ES-I3 (cell line): ENCODE results near the gene KRTAP12-2.
"Not testable (repeated sequence)": the region's sequence is repeated elsewhere in the genome, so short reads cannot be mapped to it uniquely, and the experiment has no call there.

Experiments
- H3K36me3 ChIP-seq: 2 replicates; pipeline ENCODE4 v1.6.1; 2013; ENCODE audit warnings: mild to moderate bottlenecking, low read length, control low read depth, moderate library complexity; ENCODE audit not compliant: insufficient read depth
- H3K4me1 ChIP-seq: 2 replicates; pipeline ENCODE4 v1.6.1; 2013; ENCODE audit warnings: mild to moderate bottlenecking, control low read depth, low read length; ENCODE audit not compliant: insufficient read depth
- H3K9ac ChIP-seq: 2 replicates; pipeline ENCODE4 v1.6.1; 2013; ENCODE audit warnings: low read depth, mild to moderate bottlenecking, low read length, moderate library complexity
- H3K9me3 ChIP-seq: 2 replicates; pipeline ENCODE4 v1.6.1; 2013; ENCODE audit warnings: mild to moderate bottlenecking, low read length, moderate library complexity; ENCODE audit not compliant: control insufficient read depth, insufficient read depth

KRTAP12-2 gene

GRCh38 chr21:44640761-44641160 lies 26.0 kb downstream of the KRTAP12-2 start:
- Histone ChIP-seq H3K9me3 (peaks cover 18% of the 10 kb centered on the region), H3K9ac (no peak overlapping the region), H3K4me1 (peaks cover 8% of the 10 kb centered on the region; the same call in 1 of the 2 replicates), H3K36me3 (no peaks in the 10 kb centered on the region)

- Histone ChIP-seq H3K36me3 (no peaks in the 10 kb centered on the region), H3K9me3 (peaks cover 14% of the 10 kb centered on the region; the same call in 1 of the 2 replicates), H3K9ac (no peak overlapping the region), H3K4me1 (peaks cover 8% of the 10 kb centered on the region; the same call in 1 of the 2 replicates)
These were observed 27.4 kb downstream of the KRTAP12-2 start for GRCh38 chr21:44639331-44639655.

- H3K9ac ChIP-seq, H3K36me3 ChIP-seq, H3K4me1 ChIP-seq: not testable (repeated sequence)
- peaks cover 10% of the 10 kb centered on the region; the same call in 1 of the 2 replicates for H3K9me3 ChIP-seq
These were observed 28.0 kb downstream of the KRTAP12-2 start for GRCh38 chr21:44638506-44639330.

- peaks cover 10% of the 10 kb centered on the region; the same call in 1 of the 2 replicates for H3K9me3 ChIP-seq
These were observed 28.8 kb downstream of the KRTAP12-2 start for GRCh38 chr21:44637851-44638348.

GRCh38 chr21:44637018-44637850 lies 29.5 kb downstream of the KRTAP12-2 start, which contains the start of gene KRTAP10-10:
Gene KRTAP10-10, plus strand, starts transcription at chr21:44637356. Its CDS starts 62 bp downstream, at chr21:44637418.
- Histone ChIP-seq H3K9ac (no peak within 1 kb of the TSS), H3K36me3 (no peaks in the 10 kb centered on the region), H3K9me3 (peaks cover 10% of the 10 kb centered on the region; the same call in 1 of the 2 replicates), H3K4me1 (peaks cover 8% of the 10 kb centered on the region; the same call in 1 of the 2 replicates)

More at GRCh38 chr21:44637851-44638348, 28.8 kb downstream of the KRTAP12-2 start:
- H3K9ac ChIP-seq, H3K36me3 ChIP-seq, H3K4me1 ChIP-seq: not testable (repeated sequence)

GRCh38 chr21:44636209-44637017 lies 30.3 kb downstream of the KRTAP12-2 start:
- no peaks in the 10 kb centered on the region for H3K36me3 ChIP-seq
- peaks cover 15% of the 10 kb centered on the region for H3K9me3 ChIP-seq
- no peak overlapping the region for H3K9ac ChIP-seq
- H3K4me1 ChIP-seq: peaks cover 8% of the 10 kb centered on the region; the same call in 1 of the 2 replicates

GRCh38 chr21:44632067-44632466 lies 34.7 kb downstream of the KRTAP12-2 start:
- peaks cover 8% of the 10 kb centered on the region for H3K9me3 ChIP-seq
- H3K36me3 ChIP-seq: no peaks in the 10 kb centered on the region
- H3K4me1 ChIP-seq: peaks cover 3% of the 10 kb centered on the region; the same call in 1 of the 2 replicates
- no peak overlapping the region for H3K9ac ChIP-seq

GRCh38 chr21:44630440-44630839 lies 36.3 kb downstream of the KRTAP12-2 start:
- Histone ChIP-seq H3K36me3 (no peaks in the 10 kb centered on the region), H3K9me3 (peaks cover 8% of the 10 kb centered on the region), H3K4me1 (no peaks in the 10 kb centered on the region), H3K9ac (no peak overlapping the region)

- Histone ChIP-seq H3K9me3 (peaks cover 11% of the 10 kb centered on the region), H3K9ac (no peak overlapping the region), H3K36me3 (no peaks in the 10 kb centered on the region), H3K4me1 (no peaks in the 10 kb centered on the region)
These were observed 37.9 kb downstream of the KRTAP12-2 start for GRCh38 chr21:44628707-44629391.

- H3K4me1 ChIP-seq, H3K9ac ChIP-seq, H3K36me3 ChIP-seq: not testable (repeated sequence)
- peaks cover 11% of the 10 kb centered on the region for H3K9me3 ChIP-seq
These were observed 38.9 kb downstream of the KRTAP12-2 start for GRCh38 chr21:44627831-44628233.

- H3K9me3 ChIP-seq: peaks cover 13% of the 10 kb centered on the region
- H3K36me3 ChIP-seq, H3K4me1 ChIP-seq, H3K9ac ChIP-seq: not testable (repeated sequence)
These were observed 39.4 kb downstream of the KRTAP12-2 start for GRCh38 chr21:44627181-44627822.

- no peak within 1 kb of the TSS for H3K9ac ChIP-seq
- no peaks in the 10 kb centered on the region for H3K4me1 ChIP-seq
- no peaks in the 10 kb centered on the region for H3K36me3 ChIP-seq
These were observed 40.0 kb downstream of the KRTAP12-2 start, which contains the start of gene KRTAP10-9 for GRCh38 chr21:44626673-44627143. Gene KRTAP10-9, plus strand, starts transcription at chr21:44627093. Its CDS starts 79 bp downstream, at chr21:44627172.

GRCh38 chr21:44626262-44626661 lies 40.5 kb downstream of the KRTAP12-2 start:
- H3K9ac ChIP-seq: no peak overlapping the region
- H3K9me3 ChIP-seq: peaks cover 9% of the 10 kb centered on the region
- H3K36me3 ChIP-seq: no peaks in the 10 kb centered on the region
- H3K4me1 ChIP-seq: no peaks in the 10 kb centered on the region

More at GRCh38 chr21:44626673-44627143, 40.0 kb downstream of the KRTAP12-2 start, which contains the start of gene KRTAP10-9:
- peaks cover 11% of the 10 kb centered on the region for H3K9me3 ChIP-seq
